Measurements from ENCODE around the gene ADGRG2.

DNA sequence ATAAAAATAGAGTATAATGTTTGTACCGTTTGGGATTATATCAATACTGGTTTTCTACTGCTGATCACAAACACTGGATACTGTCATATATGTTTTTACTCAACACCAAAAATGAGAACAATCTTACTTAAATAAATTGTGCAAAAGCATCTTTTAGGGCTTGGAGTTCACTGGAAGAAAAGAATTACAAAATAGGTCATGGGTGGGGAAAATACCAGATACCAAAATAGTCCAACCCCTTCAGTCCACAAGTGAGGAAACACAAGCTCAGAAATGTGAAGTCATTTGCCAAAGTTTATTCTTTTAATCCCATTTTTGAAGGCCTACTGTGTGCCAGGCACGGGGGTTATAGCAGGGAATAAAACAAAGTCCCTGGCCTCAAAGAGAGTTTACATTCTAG is 64.4 kb downstream of the ADGRG2 start:
- TF ChIP-seq CTCF (conservative IDR thresholded peaks at IDR 0.05 in 1 of 2, IDR thresholded peaks at IDR 0.05 in 1 of 2; ENCODE audit: low read depth in 1 of 2, low read length in 2 of 2) = no peak
- TF ChIP-seq EZH2 (IDR thresholded peaks at IDR 0.05; ENCODE audit: low read length, missing control alignments) = no peak

All from fibroblast of lung (primary cell).